OCI-LY1 (cell line): Measurements from ENCODE around the gene DHRS3.

Experiments used
- EZH2 ChIP-seq: fragments of 200-600 bp; sonication (generic), shearing (Covaris generic); IDR thresholded peaks from 2 replicates; pipeline ENCODE4 v1.8.0; 2017; ENCODE audit warnings: borderline replicate concordance, mixed run types, mild to moderate bottlenecking, antibody characterized with exemption, low read length, moderate library complexity, mixed read lengths
- TF ChIP-seq, protein P1 (sequence below): fragments of 200-600 bp; sonication (generic), shearing (Covaris generic); IDR thresholded peaks from 2 replicates; pipeline ENCODE4 v1.5.1; 2017; ENCODE audit warnings: mild to moderate bottlenecking, antibody characterized with exemption, low read length, moderate library complexity, mixed read lengths

DNA sequence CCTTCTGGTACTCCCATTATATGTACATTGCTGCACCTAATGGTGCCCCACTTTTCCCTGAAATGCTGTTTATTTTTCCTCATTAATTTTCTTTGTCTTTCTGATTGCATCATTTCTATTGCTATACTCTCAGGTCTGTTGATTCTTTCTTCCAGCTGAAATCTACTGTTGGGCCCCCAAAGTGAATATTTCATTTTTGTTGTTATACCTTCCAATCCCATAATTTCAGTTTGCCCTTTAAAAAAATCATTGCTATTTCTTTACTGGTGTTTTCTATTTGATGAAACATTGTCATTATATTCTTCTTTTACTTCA lies 22.9 kb upstream of the DHRS3 start:
- TF ChIP-seq, protein P1, sequence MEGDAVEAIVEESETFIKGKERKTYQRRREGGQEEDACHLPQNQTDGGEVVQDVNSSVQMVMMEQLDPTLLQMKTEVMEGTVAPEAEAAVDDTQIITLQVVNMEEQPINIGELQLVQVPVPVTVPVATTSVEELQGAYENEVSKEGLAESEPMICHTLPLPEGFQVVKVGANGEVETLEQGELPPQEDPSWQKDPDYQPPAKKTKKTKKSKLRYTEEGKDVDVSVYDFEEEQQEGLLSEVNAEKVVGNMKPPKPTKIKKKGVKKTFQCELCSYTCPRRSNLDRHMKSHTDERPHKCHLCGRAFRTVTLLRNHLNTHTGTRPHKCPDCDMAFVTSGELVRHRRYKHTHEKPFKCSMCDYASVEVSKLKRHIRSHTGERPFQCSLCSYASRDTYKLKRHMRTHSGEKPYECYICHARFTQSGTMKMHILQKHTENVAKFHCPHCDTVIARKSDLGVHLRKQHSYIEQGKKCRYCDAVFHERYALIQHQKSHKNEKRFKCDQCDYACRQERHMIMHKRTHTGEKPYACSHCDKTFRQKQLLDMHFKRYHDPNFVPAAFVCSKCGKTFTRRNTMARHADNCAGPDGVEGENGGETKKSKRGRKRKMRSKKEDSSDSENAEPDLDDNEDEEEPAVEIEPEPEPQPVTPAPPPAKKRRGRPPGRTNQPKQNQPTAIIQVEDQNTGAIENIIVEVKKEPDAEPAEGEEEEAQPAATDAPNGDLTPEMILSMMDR, result no peak
- no peak for TF ChIP-seq EZH2
